Calu3 (cell line): Measurements from ENCODE around the gene PTH2. TPM values are rescaled to one million over a fixed set of nuclear protein-coding genes. Genes with fewer than 3 reads are reported as not detected.

Experiments
- BruUV-seq: library from RNA; stranded (reverse); fragments of 400-500 nt; replicated peaks from 2 replicates; lab custom pipeline; 2021; lab: Mats Ljungman, UMichigan
- CTCF ChIA-PET: fragments of 300-600 bp; sonication (Branson Sonifier 250); formaldehyde crosslinking; loops from one replicate; lab custom pipeline; 2022; ENCODE audit warnings: antibody characterized with exemption; lab: Charles Lee
- DNase-seq: peaks from one replicate; pipeline ENCODE4 v3.0.0; 2022
- H3K27ac Mint-ChIP-seq: one replicate; pipeline ENCODE4 v1.8.0; 2022; ENCODE audit warnings: mixed read lengths; ENCODE audit not compliant: unreplicated experiment
- H3K27me3 Mint-ChIP-seq: one replicate; pipeline ENCODE4 v1.8.0; 2022; ENCODE audit warnings: mixed read lengths; ENCODE audit not compliant: unreplicated experiment
- H3K36me3 Mint-ChIP-seq: one replicate; pipeline ENCODE4 v1.8.0; 2022; ENCODE audit warnings: mild to moderate bottlenecking, moderate library complexity, mixed read lengths; ENCODE audit not compliant: insufficient read depth, unreplicated experiment
- H3K4me1 Mint-ChIP-seq: one replicate; pipeline ENCODE4 v1.8.0; 2022; ENCODE audit warnings: mild to moderate bottlenecking, low read depth, mixed read lengths; ENCODE audit not compliant: unreplicated experiment
- H3K4me3 Mint-ChIP-seq: one replicate; pipeline ENCODE4 v1.8.0; 2022; ENCODE audit warnings: mild to moderate bottlenecking, low read depth, moderate library complexity, mixed read lengths; ENCODE audit not compliant: unreplicated experiment
- H3K9me3 Mint-ChIP-seq: one replicate; pipeline ENCODE4 v1.8.0; 2022; ENCODE audit warnings: low read depth, mixed read lengths; ENCODE audit not compliant: unreplicated experiment
- CTCF ChIP-seq: fragments of 200-600 bp; IDR thresholded peaks from one replicate; pipeline ENCODE4 v1.8.0; 2022; ENCODE audit warnings: antibody characterized with exemption; ENCODE audit not compliant: unreplicated experiment
- intact Hi-C: fragments of 100-400 bp; cut with micrococcal nuclease; formaldehyde crosslinking; loops from one replicate; pipeline ENCODE4 v1.10.0; 2022; ENCODE audit not compliant: unreplicated experiment
- total RNA-seq: library from RNA; stranded (reverse); gene quantifications from 2 replicates; pipeline ENCODE4 v1.2.3, GENCODE V29; 2022

PTH2 gene
- total RNA-seq, 1 experiment from 2014 or later: not detected

GRCh38 chr19:49439836-49440235 lies 16.6 kb upstream of the PTH2 start:
- no peak for TF ChIP-seq CTCF
- Mint-ChIP-seq H3K36me3 (peaks cover 39% of the 10 kb centered on the region), H3K4me3 (no peak overlapping the region), H3K9me3 (no peaks in the 10 kb centered on the region), H3K27me3 (peaks cover 83% of the 10 kb centered on the region), H3K27ac (no peak overlapping the region), H3K4me1 (peaks cover 27% of the 10 kb centered on the region)
- intact Hi-C loops: no loop called here
- no TSS peak for BruUV-seq
- DNase-seq: no peak
- CTCF ChIA-PET: interaction anchor here (0.5 to 0.6 kb wide), 2 partner anchors 42 to 207 kb away, joined by 3 to 12 read pairs; no protein-coding TSS in a partner anchor

GRCh38 chr19:49438261-49438660 lies 15.0 kb upstream of the PTH2 start:
- BruUV-seq: no TSS peak
- Mint-ChIP-seq H3K4me1 (peaks cover 19% of the 10 kb centered on the region), H3K9me3 (no peaks in the 10 kb centered on the region), H3K27me3 (peaks cover 96% of the 10 kb centered on the region), H3K4me3 (no peak overlapping the region), H3K27ac (no peak overlapping the region), H3K36me3 (peaks cover 27% of the 10 kb centered on the region)
- CTCF ChIA-PET: no interaction called here
- no peak for TF ChIP-seq CTCF
- intact Hi-C loops: no loop called here
- DNase-seq: no peak

GRCh38 chr19:49437231-49437630 lies 14.0 kb upstream of the PTH2 start:
- no peak for DNase-seq
- Mint-ChIP-seq H3K36me3 (peaks cover 17% of the 10 kb centered on the region), H3K4me1 (peaks cover 16% of the 10 kb centered on the region), H3K9me3 (peaks cover under 1% of the 10 kb centered on the region), H3K4me3 (no peak overlapping the region), H3K27me3 (peaks cover 97% of the 10 kb centered on the region), H3K27ac (no peak overlapping the region)
- no TSS peak for BruUV-seq
- CTCF ChIA-PET: no interaction called here
- intact Hi-C loops: no loop called here
- TF ChIP-seq CTCF: no peak

GRCh38 chr19:49436381-49437017 lies 13.3 kb upstream of the PTH2 start:
- no peak overlapping the region for H3K4me3 Mint-ChIP-seq
- H3K27me3 Mint-ChIP-seq: peaks cover 97% of the 10 kb centered on the region
- no TSS peak for BruUV-seq
- peak; percentile 43 for DNase-seq
- intact Hi-C loops: no loop called here
- peaks cover 8% of the 10 kb centered on the region for H3K4me1 Mint-ChIP-seq
- peaks cover 11% of the 10 kb centered on the region for H3K36me3 Mint-ChIP-seq
- CTCF ChIA-PET: interaction anchor here (0.6 to 1.1 kb wide), 2 partner anchors 13 to 120 kb away, joined by 3 read pairs; no protein-coding TSS in a partner anchor
- no peak for TF ChIP-seq CTCF
- no peak overlapping the region for H3K27ac Mint-ChIP-seq
- peaks cover 3% of the 10 kb centered on the region for H3K9me3 Mint-ChIP-seq
